ENCODE results near the gene SCG5.

Gene SCG5

GRCh38 chr15:32706704-32707103 lies 65.2 kb downstream of the SCG5 start:
- no peak overlapping the region for H3K4me3 ChIP-seq (ENCODE audit: low read depth in 1 of 5, low read length in 5 of 5)
- no peak overlapping the region for H3K27ac ChIP-seq (ENCODE audit: low read depth, low read length)
- no peaks in the 10 kb centered on the region for H3K4me1 ChIP-seq (ENCODE audit: control insufficient read depth in 5 of 5, insufficient read depth in 5 of 5, low read length in 5 of 5)
- no peak overlapping the region for H3K9ac ChIP-seq (ENCODE audit: low read length in 5 of 5)
- H3K27me3 ChIP-seq (ENCODE audit: control insufficient read depth in 5 of 5, insufficient read depth in 4 of 5, low read length in 5 of 5) = no peaks in the 10 kb centered on the region
- no peaks in the 10 kb centered on the region for H3K9me3 ChIP-seq (ENCODE audit: control insufficient read depth in 5 of 5, low read length in 5 of 5)
- no peaks in the 10 kb centered on the region for H3K36me3 ChIP-seq (ENCODE audit: control insufficient read depth in 5 of 5, insufficient read depth in 5 of 5, low read length in 5 of 5)

- Histone ChIP-seq H3K4me3 (ENCODE audit: low read depth in 1 of 5, low read length in 5 of 5) (no peak overlapping the region), H3K27ac (ENCODE audit: low read depth, low read length) (no peak overlapping the region), H3K4me1 (ENCODE audit: control insufficient read depth in 5 of 5, insufficient read depth in 5 of 5, low read length in 5 of 5) (no peaks in the 10 kb centered on the region), H3K9me3 (ENCODE audit: control insufficient read depth in 5 of 5, low read length in 5 of 5) (no peaks in the 10 kb centered on the region), H3K27me3 (ENCODE audit: control insufficient read depth in 5 of 5, insufficient read depth in 4 of 5, low read length in 5 of 5) (peaks cover 0 to 3% (median 0%) of the 10 kb centered on the region in 5 donors), H3K36me3 (ENCODE audit: control insufficient read depth in 5 of 5, insufficient read depth in 5 of 5, low read length in 5 of 5) (no peaks in the 10 kb centered on the region), H3K9ac (ENCODE audit: low read length in 5 of 5) (no peak overlapping the region)
These were observed 65.9 kb downstream of the SCG5 start for GRCh38 chr15:32707436-32707835.

- H3K9me3 ChIP-seq (ENCODE audit: control insufficient read depth in 5 of 5, low read length in 5 of 5) = no peaks in the 10 kb centered on the region
- no peaks in the 10 kb centered on the region for H3K4me1 ChIP-seq (ENCODE audit: control insufficient read depth in 5 of 5, insufficient read depth in 5 of 5, low read length in 5 of 5)
- no peak overlapping the region for H3K9ac ChIP-seq (ENCODE audit: low read length in 5 of 5)
- peaks cover 0 to 8% (median 4%) of the 10 kb centered on the region in 5 donors for H3K27me3 ChIP-seq (ENCODE audit: control insufficient read depth in 5 of 5, insufficient read depth in 4 of 5, low read length in 5 of 5)
- no peak overlapping the region for H3K4me3 ChIP-seq (ENCODE audit: low read depth in 1 of 5, low read length in 5 of 5)
- no peak overlapping the region for H3K27ac ChIP-seq (ENCODE audit: low read depth, low read length)
- no peaks in the 10 kb centered on the region for H3K36me3 ChIP-seq (ENCODE audit: control insufficient read depth in 5 of 5, insufficient read depth in 5 of 5, low read length in 5 of 5)
These were observed 68.0 kb downstream of the SCG5 start for GRCh38 chr15:32709295-32710033.

GRCh38 chr15:32715276-32715675 lies 73.8 kb downstream of the SCG5 start:
- no peak overlapping the region for H3K9ac ChIP-seq (ENCODE audit: low read length in 5 of 5)
- H3K27me3 ChIP-seq (ENCODE audit: control insufficient read depth in 5 of 5, insufficient read depth in 4 of 5, low read length in 5 of 5) = peaks cover 21 to 50% (median 32%) of the 10 kb centered on the region in 5 donors
- H3K27ac ChIP-seq (ENCODE audit: low read depth, low read length) = no peak overlapping the region
- no peaks in the 10 kb centered on the region for H3K36me3 ChIP-seq (ENCODE audit: control insufficient read depth in 5 of 5, insufficient read depth in 5 of 5, low read length in 5 of 5)
- H3K9me3 ChIP-seq (ENCODE audit: control insufficient read depth in 5 of 5, low read length in 5 of 5) = no peaks in the 10 kb centered on the region
- no peak overlapping the region for H3K4me3 ChIP-seq (ENCODE audit: low read depth in 1 of 5, low read length in 5 of 5)
- peaks cover 0 to 25% (median 17%) of the 10 kb centered on the region in 5 donors for H3K4me1 ChIP-seq (ENCODE audit: control insufficient read depth in 5 of 5, insufficient read depth in 5 of 5, low read length in 5 of 5)

GRCh38 chr15:32716216-32716914 lies 74.9 kb downstream of the SCG5 start:
- H3K9me3 ChIP-seq (ENCODE audit: control insufficient read depth in 5 of 5, low read length in 5 of 5) = no peaks in the 10 kb centered on the region
- H3K36me3 ChIP-seq (ENCODE audit: control insufficient read depth in 5 of 5, insufficient read depth in 5 of 5, low read length in 5 of 5) = no peaks in the 10 kb centered on the region
- H3K9ac ChIP-seq (ENCODE audit: low read length in 5 of 5) = no peak overlapping the region
- H3K4me3 ChIP-seq (ENCODE audit: low read depth in 1 of 5, low read length in 5 of 5) = no peak overlapping the region
- no peak overlapping the region for H3K27ac ChIP-seq (ENCODE audit: low read depth, low read length)
- H3K4me1 ChIP-seq (ENCODE audit: control insufficient read depth in 5 of 5, insufficient read depth in 5 of 5, low read length in 5 of 5) = peaks cover 0 to 25% (median 17%) of the 10 kb centered on the region in 5 donors
- H3K27me3 ChIP-seq (ENCODE audit: control insufficient read depth in 5 of 5, insufficient read depth in 4 of 5, low read length in 5 of 5) = peaks cover 22 to 50% (median 34%) of the 10 kb centered on the region in 5 donors

GRCh38 chr15:32716915-32717425 lies 75.5 kb downstream of the SCG5 start:
- H3K4me3 ChIP-seq (ENCODE audit: low read depth in 1 of 5, low read length in 5 of 5) = peak overlapping the region in 3 of 5 donors; percentile 25 to 53 (median 27)
- peaks cover 0 to 25% (median 17%) of the 10 kb centered on the region in 5 donors for H3K4me1 ChIP-seq (ENCODE audit: control insufficient read depth in 5 of 5, insufficient read depth in 5 of 5, low read length in 5 of 5)
- peaks cover 22 to 50% (median 34%) of the 10 kb centered on the region in 5 donors for H3K27me3 ChIP-seq (ENCODE audit: control insufficient read depth in 5 of 5, insufficient read depth in 4 of 5, low read length in 5 of 5)
- no peak overlapping the region for H3K27ac ChIP-seq (ENCODE audit: low read depth, low read length)
- H3K36me3 ChIP-seq (ENCODE audit: control insufficient read depth in 5 of 5, insufficient read depth in 5 of 5, low read length in 5 of 5) = no peaks in the 10 kb centered on the region
- H3K9me3 ChIP-seq (ENCODE audit: control insufficient read depth in 5 of 5, low read length in 5 of 5) = no peaks in the 10 kb centered on the region
- no peak overlapping the region for H3K9ac ChIP-seq (ENCODE audit: low read length in 5 of 5)

- Histone ChIP-seq H3K4me1 (ENCODE audit: control insufficient read depth in 5 of 5, insufficient read depth in 5 of 5, low read length in 5 of 5) (peaks cover 0 to 25% (median 17%) of the 10 kb centered on the region in 5 donors), H3K36me3 (ENCODE audit: control insufficient read depth in 5 of 5, insufficient read depth in 5 of 5, low read length in 5 of 5) (no peaks in the 10 kb centered on the region), H3K9me3 (ENCODE audit: control insufficient read depth in 5 of 5, low read length in 5 of 5) (no peaks in the 10 kb centered on the region), H3K4me3 (ENCODE audit: low read depth in 1 of 5, low read length in 5 of 5) (peak within 1 kb of the TSS in 3 of 5 donors; percentile 39 to 57 (median 53)), H3K9ac (ENCODE audit: low read length in 5 of 5) (no peak within 1 kb of the TSS), H3K27me3 (ENCODE audit: control insufficient read depth in 5 of 5, insufficient read depth in 4 of 5, low read length in 5 of 5) (peaks cover 22 to 47% (median 34%) of the 10 kb centered on the region in 5 donors), H3K27ac (ENCODE audit: low read depth, low read length) (no peak within 1 kb of the TSS)
These were observed 76.1 kb downstream of the SCG5 start, which contains the start of gene GREM1 for GRCh38 chr15:32717426-32718226. Gene GREM1 (plus strand): TSS chr15:32718004. CDS start chr15:32730691, 12,687 bp downstream.

GRCh38 chr15:32718227-32718820 lies 76.8 kb downstream of the SCG5 start:
- H3K9ac ChIP-seq (ENCODE audit: low read length in 5 of 5) = no peak overlapping the region
- no peaks in the 10 kb centered on the region for H3K9me3 ChIP-seq (ENCODE audit: control insufficient read depth in 5 of 5, low read length in 5 of 5)
- no peak overlapping the region for H3K27ac ChIP-seq (ENCODE audit: low read depth, low read length)
- H3K4me1 ChIP-seq (ENCODE audit: control insufficient read depth in 5 of 5, insufficient read depth in 5 of 5, low read length in 5 of 5) = peaks cover 0 to 25% (median 17%) of the 10 kb centered on the region in 5 donors
- H3K27me3 ChIP-seq (ENCODE audit: control insufficient read depth in 5 of 5, insufficient read depth in 4 of 5, low read length in 5 of 5) = peaks cover 22 to 45% (median 32%) of the 10 kb centered on the region in 5 donors
- no peaks in the 10 kb centered on the region for H3K36me3 ChIP-seq (ENCODE audit: control insufficient read depth in 5 of 5, insufficient read depth in 5 of 5, low read length in 5 of 5)
- H3K4me3 ChIP-seq (ENCODE audit: low read depth in 1 of 5, low read length in 5 of 5) = peak overlapping the region in 3 of 5 donors; percentile 39 to 57 (median 53)
